ENCODE data around the gene TMEM255B. TPM values are rescaled to one million over a fixed set of nuclear protein-coding genes. Genes with fewer than 3 reads are reported as not detected.

The TMEM255B gene
- total RNA-seq, 1 donor from 2014 or later = 8.4 TPM

- no peaks in the 10 kb centered on the region for H3K79me2 ChIP-seq (ENCODE audit: insufficient read depth, low read length)
- H3K36me3 Mint-ChIP-seq (ENCODE audit: low read depth, unreplicated experiment) = peaks cover 17% of the 10 kb centered on the region
- no peak for DNase-seq (ENCODE audit: low read depth)
- no peaks in the 10 kb centered on the region for H3K9me3 ChIP-seq (ENCODE audit: insufficient read depth, low read depth, low read length)
- H3K4me1 Mint-ChIP-seq (ENCODE audit: low read depth, unreplicated experiment) = peaks cover 5% of the 10 kb centered on the region
- no peak overlapping the region for H3K27ac ChIP-seq (ENCODE audit: low read depth, low read length)
- no peak overlapping the region for H3K4me2 ChIP-seq (ENCODE audit: low read length)
- no peak overlapping the region for H3K4me3 ChIP-seq (ENCODE audit: insufficient read depth, low read depth, low read length)
- no peak overlapping the region for H2AFZ ChIP-seq (ENCODE audit: low read depth, low read length)
- no peak overlapping the region for H3K9ac ChIP-seq (ENCODE audit: low read length)
- TF ChIP-seq EZH2 (IDR thresholded peaks at IDR 0.05; ENCODE audit: insufficient read depth, low read length) = no peak
- TF ChIP-seq CTCF (IDR thresholded peaks at IDR 0.05; ENCODE audit: insufficient read depth, low read depth, low read length) = no peak
- peaks cover 37% of the 10 kb centered on the region for H3K27me3 Mint-ChIP-seq (ENCODE audit: low read depth, unreplicated experiment)
- H3K27ac Mint-ChIP-seq (ENCODE audit: unreplicated experiment) = no peak overlapping the region
- H3K9me3 Mint-ChIP-seq (ENCODE audit: unreplicated experiment) = peaks cover 4% of the 10 kb centered on the region
- H4K20me1 ChIP-seq (ENCODE audit: insufficient read depth, low read length) = no peaks in the 10 kb centered on the region
- H3K4me3 Mint-ChIP-seq (ENCODE audit: unreplicated experiment) = no peak overlapping the region
- H3K36me3 ChIP-seq (ENCODE audit: insufficient read depth, low read length) = no peaks in the 10 kb centered on the region
- no peaks in the 10 kb centered on the region for H3K4me1 ChIP-seq (ENCODE audit: insufficient read depth, low read length)
- no peak for FAIRE-seq
- H3K27me3 ChIP-seq (ENCODE audit: insufficient read depth, low read length) = peaks cover 7% of the 10 kb centered on the region
Observed at GRCh38 chr13:113792886-113793717, 34.1 kb downstream of the TMEM255B start.

- no peak for FAIRE-seq
- Mint-ChIP-seq H3K36me3 (ENCODE audit: low read depth, unreplicated experiment) (peaks cover 17% of the 10 kb centered on the region), H3K9me3 (ENCODE audit: unreplicated experiment) (peaks cover 4% of the 10 kb centered on the region), H3K4me1 (ENCODE audit: low read depth, unreplicated experiment) (peaks cover 5% of the 10 kb centered on the region), H3K27ac (ENCODE audit: unreplicated experiment) (no peak overlapping the region), H3K4me3 (ENCODE audit: unreplicated experiment) (no peak overlapping the region), H3K27me3 (ENCODE audit: low read depth, unreplicated experiment) (peaks cover 37% of the 10 kb centered on the region)
- Histone ChIP-seq H3K9me3 (ENCODE audit: insufficient read depth, low read depth, low read length) (no peaks in the 10 kb centered on the region), H3K27ac (ENCODE audit: low read depth, low read length) (no peak overlapping the region), H3K9ac (ENCODE audit: low read length) (no peak overlapping the region), H3K4me1 (ENCODE audit: insufficient read depth, low read length) (no peaks in the 10 kb centered on the region), H4K20me1 (ENCODE audit: insufficient read depth, low read length) (no peaks in the 10 kb centered on the region), H3K4me2 (ENCODE audit: low read length) (no peak overlapping the region), H3K79me2 (ENCODE audit: insufficient read depth, low read length) (no peaks in the 10 kb centered on the region), H2AFZ (ENCODE audit: low read depth, low read length) (no peak overlapping the region), H3K4me3 (ENCODE audit: insufficient read depth, low read depth, low read length) (no peak overlapping the region), H3K36me3 (ENCODE audit: insufficient read depth, low read length) (no peaks in the 10 kb centered on the region), H3K27me3 (ENCODE audit: insufficient read depth, low read length) (peaks cover 7% of the 10 kb centered on the region)
- DNase-seq (ENCODE audit: low read depth) = no peak
- no peak for TF ChIP-seq CTCF (IDR thresholded peaks at IDR 0.05; ENCODE audit: insufficient read depth, low read depth, low read length)
- no peak for TF ChIP-seq EZH2 (IDR thresholded peaks at IDR 0.05; ENCODE audit: insufficient read depth, low read length)
Observed at GRCh38 chr13:113793718-113794085, 34.7 kb downstream of the TMEM255B start.

GRCh38 chr13:113794086-113794485 is 35.1 kb downstream of the TMEM255B start:
- TF ChIP-seq CTCF (IDR thresholded peaks at IDR 0.05; ENCODE audit: insufficient read depth, low read depth, low read length) (no peak), EZH2 (IDR thresholded peaks at IDR 0.05; ENCODE audit: insufficient read depth, low read length) (no peak)
- no peaks in the 10 kb centered on the region for H3K4me1 ChIP-seq (ENCODE audit: insufficient read depth, low read length)
- H3K36me3 ChIP-seq (ENCODE audit: insufficient read depth, low read length) = no peaks in the 10 kb centered on the region
- no peak overlapping the region for H3K27ac ChIP-seq (ENCODE audit: low read depth, low read length)
- Mint-ChIP-seq H3K27ac (ENCODE audit: unreplicated experiment) (no peak overlapping the region), H3K27me3 (ENCODE audit: low read depth, unreplicated experiment) (peaks cover 36% of the 10 kb centered on the region), H3K4me3 (ENCODE audit: unreplicated experiment) (no peak overlapping the region), H3K36me3 (ENCODE audit: low read depth, unreplicated experiment) (peaks cover 15% of the 10 kb centered on the region), H3K9me3 (ENCODE audit: unreplicated experiment) (peaks cover 4% of the 10 kb centered on the region), H3K4me1 (ENCODE audit: low read depth, unreplicated experiment) (peaks cover 2% of the 10 kb centered on the region)
- no peak overlapping the region for H2AFZ ChIP-seq (ENCODE audit: low read depth, low read length)
- H3K79me2 ChIP-seq (ENCODE audit: insufficient read depth, low read length) = no peaks in the 10 kb centered on the region
- H4K20me1 ChIP-seq (ENCODE audit: insufficient read depth, low read length) = no peaks in the 10 kb centered on the region
- H3K27me3 ChIP-seq (ENCODE audit: insufficient read depth, low read length) = peaks cover 7% of the 10 kb centered on the region
- no peak overlapping the region for H3K4me2 ChIP-seq (ENCODE audit: low read length)
- H3K4me3 ChIP-seq (ENCODE audit: insufficient read depth, low read depth, low read length) = no peak overlapping the region
- H3K9ac ChIP-seq (ENCODE audit: low read length) = no peak overlapping the region
- DNase-seq (ENCODE audit: low read depth) (no peak), FAIRE-seq (no peak)
- H3K9me3 ChIP-seq (ENCODE audit: insufficient read depth, low read depth, low read length) = no peaks in the 10 kb centered on the region
